ENCODE measurements around the gene ROR1.

DNA sequence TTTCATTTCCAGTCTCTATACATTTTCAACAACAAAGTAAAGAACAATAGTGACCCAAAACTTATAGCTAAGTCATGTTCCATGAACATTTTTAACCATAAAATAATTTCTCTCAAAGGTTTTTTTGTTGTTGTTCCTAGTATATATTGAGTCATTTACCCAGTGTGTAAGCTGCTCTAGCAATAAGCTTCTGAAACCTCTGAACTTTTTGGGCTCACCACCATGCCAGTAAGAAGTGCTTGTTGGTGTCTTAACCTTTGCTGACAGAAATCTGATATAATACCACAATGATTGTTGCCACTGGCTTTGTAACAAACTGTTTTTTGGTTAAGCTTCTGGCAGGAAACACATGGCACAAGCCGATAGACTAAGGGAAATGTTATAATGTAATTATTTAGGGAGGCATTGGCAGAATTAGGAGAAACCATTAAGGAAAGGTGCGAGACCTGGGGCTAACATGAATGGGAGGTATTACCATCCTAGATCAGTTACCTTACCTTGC lies 377.0 kb downstream of the ROR1 start:
- TF ChIP-seq, protein P1, sequence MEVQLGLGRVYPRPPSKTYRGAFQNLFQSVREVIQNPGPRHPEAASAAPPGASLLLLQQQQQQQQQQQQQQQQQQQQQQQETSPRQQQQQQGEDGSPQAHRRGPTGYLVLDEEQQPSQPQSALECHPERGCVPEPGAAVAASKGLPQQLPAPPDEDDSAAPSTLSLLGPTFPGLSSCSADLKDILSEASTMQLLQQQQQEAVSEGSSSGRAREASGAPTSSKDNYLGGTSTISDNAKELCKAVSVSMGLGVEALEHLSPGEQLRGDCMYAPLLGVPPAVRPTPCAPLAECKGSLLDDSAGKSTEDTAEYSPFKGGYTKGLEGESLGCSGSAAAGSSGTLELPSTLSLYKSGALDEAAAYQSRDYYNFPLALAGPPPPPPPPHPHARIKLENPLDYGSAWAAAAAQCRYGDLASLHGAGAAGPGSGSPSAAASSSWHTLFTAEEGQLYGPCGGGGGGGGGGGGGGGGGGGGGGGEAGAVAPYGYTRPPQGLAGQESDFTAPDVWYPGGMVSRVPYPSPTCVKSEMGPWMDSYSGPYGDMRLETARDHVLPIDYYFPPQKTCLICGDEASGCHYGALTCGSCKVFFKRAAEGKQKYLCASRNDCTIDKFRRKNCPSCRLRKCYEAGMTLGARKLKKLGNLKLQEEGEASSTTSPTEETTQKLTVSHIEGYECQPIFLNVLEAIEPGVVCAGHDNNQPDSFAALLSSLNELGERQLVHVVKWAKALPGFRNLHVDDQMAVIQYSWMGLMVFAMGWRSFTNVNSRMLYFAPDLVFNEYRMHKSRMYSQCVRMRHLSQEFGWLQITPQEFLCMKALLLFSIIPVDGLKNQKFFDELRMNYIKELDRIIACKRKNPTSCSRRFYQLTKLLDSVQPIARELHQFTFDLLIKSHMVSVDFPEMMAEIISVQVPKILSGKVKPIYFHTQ (CRISPR knock-in tag; IDR thresholded peaks at IDR 0.05): no peak
- TF ChIP-seq, protein P2, sequence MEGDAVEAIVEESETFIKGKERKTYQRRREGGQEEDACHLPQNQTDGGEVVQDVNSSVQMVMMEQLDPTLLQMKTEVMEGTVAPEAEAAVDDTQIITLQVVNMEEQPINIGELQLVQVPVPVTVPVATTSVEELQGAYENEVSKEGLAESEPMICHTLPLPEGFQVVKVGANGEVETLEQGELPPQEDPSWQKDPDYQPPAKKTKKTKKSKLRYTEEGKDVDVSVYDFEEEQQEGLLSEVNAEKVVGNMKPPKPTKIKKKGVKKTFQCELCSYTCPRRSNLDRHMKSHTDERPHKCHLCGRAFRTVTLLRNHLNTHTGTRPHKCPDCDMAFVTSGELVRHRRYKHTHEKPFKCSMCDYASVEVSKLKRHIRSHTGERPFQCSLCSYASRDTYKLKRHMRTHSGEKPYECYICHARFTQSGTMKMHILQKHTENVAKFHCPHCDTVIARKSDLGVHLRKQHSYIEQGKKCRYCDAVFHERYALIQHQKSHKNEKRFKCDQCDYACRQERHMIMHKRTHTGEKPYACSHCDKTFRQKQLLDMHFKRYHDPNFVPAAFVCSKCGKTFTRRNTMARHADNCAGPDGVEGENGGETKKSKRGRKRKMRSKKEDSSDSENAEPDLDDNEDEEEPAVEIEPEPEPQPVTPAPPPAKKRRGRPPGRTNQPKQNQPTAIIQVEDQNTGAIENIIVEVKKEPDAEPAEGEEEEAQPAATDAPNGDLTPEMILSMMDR (IDR thresholded peaks at IDR 0.05): no peak
- TF ChIP-seq NFYB (CRISPR knock-in tag; conservative IDR thresholded peaks at IDR 0.05; ENCODE audit: low read depth) (no peak), SP1 (CRISPR knock-in tag; conservative IDR thresholded peaks at IDR 0.05) (no peak), EMX1 (CRISPR knock-in tag; IDR thresholded peaks at IDR 0.05) (no peak), TCF7 (CRISPR knock-in tag; IDR thresholded peaks at IDR 0.05; ENCODE audit: low read depth) (no peak), NR3C1 (CRISPR knock-in tag; conservative IDR thresholded peaks at IDR 0.05; ENCODE audit: low read depth) (no peak), FOXP1 (CRISPR knock-in tag; IDR thresholded peaks at IDR 0.05; ENCODE audit: borderline replicate concordance) (no peak)
- TF ChIP-seq, protein P3, sequence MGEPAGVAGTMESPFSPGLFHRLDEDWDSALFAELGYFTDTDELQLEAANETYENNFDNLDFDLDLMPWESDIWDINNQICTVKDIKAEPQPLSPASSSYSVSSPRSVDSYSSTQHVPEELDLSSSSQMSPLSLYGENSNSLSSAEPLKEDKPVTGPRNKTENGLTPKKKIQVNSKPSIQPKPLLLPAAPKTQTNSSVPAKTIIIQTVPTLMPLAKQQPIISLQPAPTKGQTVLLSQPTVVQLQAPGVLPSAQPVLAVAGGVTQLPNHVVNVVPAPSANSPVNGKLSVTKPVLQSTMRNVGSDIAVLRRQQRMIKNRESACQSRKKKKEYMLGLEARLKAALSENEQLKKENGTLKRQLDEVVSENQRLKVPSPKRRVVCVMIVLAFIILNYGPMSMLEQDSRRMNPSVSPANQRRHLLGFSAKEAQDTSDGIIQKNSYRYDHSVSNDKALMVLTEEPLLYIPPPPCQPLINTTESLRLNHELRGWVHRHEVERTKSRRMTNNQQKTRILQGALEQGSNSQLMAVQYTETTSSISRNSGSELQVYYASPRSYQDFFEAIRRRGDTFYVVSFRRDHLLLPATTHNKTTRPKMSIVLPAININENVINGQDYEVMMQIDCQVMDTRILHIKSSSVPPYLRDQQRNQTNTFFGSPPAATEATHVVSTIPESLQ (CRISPR knock-in tag; IDR thresholded peaks at IDR 0.05): no peak
- TF ChIP-seq, protein P4, sequence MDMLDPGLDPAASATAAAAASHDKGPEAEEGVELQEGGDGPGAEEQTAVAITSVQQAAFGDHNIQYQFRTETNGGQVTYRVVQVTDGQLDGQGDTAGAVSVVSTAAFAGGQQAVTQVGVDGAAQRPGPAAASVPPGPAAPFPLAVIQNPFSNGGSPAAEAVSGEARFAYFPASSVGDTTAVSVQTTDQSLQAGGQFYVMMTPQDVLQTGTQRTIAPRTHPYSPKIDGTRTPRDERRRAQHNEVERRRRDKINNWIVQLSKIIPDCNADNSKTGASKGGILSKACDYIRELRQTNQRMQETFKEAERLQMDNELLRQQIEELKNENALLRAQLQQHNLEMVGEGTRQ (CRISPR knock-in tag; IDR thresholded peaks at IDR 0.05): no peak
